Fibroblast of the aortic adventitia (primary cell): ENCODE results near the gene ZBTB20. TPM values are rescaled to one million over a fixed set of nuclear protein-coding genes. Genes with fewer than 3 reads are reported as not detected.
A peak's percentile ranks its signal among the peaks of the same experiment; 100 is the strongest.

ENCODE experiments used
- DNase-seq: peaks from one replicate; pipeline ENCODE4 v3.0.0-alpha.2; 2010; ENCODE audit warnings: low read depth
- H3K4me3 ChIP-seq: 2 replicates; pipeline ENCODE4 v1.5.1; 2011; ENCODE audit warnings: low read depth, mild to moderate bottlenecking, control low read depth, low read length, moderate library complexity
- CTCF ChIP-seq: IDR thresholded peaks from 2 replicates; pipeline ENCODE4 v1.5.1; 2011; ENCODE audit warnings: mild to moderate bottlenecking, low read length, control low read depth, inconsistent platforms; ENCODE audit not compliant: insufficient read depth
- total RNA-seq: library from RNA; depleted of rRNA; stranded (reverse); fragments of >200 nt; gene quantifications from 2 replicates; pipeline ENCODE4 v1.2.3, GENCODE V29; 2012; ENCODE audit warnings: low replicate concordance

The ZBTB20 gene
- total RNA-seq, 1 donor = 47.2 TPM

DNA sequence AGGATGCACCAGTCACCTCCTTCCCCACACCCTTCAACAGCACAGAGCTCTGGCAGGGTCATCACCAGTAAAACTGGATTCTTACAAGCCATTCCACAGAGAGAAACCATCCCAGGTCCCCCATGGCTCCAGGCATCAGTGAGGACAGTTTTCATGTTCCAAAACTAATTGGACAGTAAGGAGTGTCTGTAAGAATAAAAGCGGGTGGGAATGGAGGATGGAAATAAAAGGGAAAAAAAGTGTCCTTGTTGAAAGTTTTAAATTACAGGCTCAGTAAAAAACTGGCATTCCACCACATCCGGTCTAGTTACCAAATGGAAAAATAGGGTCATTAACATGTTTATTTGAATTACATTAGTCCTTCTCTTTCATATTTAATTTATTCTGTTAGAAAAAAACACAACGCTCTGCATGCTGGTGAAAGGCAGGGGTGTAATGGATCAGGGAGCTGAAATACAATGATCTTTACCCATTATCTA is 735.9 kb downstream of the ZBTB20 start:
- no peak overlapping the region for H3K4me3 ChIP-seq
- no peak for TF ChIP-seq CTCF
- peak; percentile 45 for DNase-seq

DNA sequence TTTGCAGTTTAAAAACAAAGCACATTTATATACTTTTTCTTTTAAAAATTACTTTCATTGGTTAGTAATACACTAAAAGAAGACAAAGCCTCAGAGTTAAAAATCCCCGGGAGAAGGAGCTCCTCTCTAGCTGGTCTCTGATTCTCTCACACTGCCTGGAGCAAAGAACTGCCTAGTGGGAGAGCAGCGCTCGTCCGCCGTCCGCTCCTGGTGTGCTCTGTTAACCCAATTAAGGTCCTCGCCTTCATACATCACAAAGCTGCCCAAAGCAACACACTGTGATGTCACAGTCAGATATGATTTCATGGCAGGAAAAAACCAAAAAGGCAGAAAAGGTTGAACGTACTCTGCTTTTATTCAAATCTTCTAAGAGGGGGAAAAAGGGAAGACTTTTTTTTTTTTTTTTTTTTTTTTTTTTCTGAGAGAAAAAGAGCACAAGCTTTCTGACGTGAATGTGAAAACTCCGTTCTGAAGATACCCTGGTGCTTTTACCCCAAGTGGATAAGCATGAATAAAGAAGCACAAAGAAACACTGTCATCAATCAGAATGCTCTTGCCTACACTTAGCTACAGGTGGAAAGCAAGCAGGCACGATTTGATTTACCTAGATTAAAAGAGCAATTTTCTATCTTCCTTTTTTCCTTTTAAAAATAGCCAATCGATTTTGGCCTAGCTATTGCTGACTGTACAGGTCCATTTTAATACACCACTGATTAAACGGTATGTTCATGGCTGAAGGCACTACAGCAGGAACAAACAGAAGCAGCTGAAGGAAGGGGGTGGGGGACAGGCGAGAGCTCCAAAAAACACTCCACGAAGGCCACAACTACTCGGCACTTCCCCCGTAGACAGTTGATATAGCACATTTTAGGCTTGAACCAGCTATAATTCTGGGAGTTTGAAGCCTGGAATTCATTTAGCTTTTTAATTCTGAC is 738.1 kb downstream of the ZBTB20 start:
- no peak for DNase-seq
- no peak overlapping the region for H3K4me3 ChIP-seq

GRCh38 chr3:114406922-114407321 is 740.2 kb downstream of the ZBTB20 start:
- no peak for TF ChIP-seq CTCF
- DNase-seq = no peak

More for the DNA sequence above, 738.1 kb downstream of the ZBTB20 start:
- TF ChIP-seq CTCF = no peak

DNA sequence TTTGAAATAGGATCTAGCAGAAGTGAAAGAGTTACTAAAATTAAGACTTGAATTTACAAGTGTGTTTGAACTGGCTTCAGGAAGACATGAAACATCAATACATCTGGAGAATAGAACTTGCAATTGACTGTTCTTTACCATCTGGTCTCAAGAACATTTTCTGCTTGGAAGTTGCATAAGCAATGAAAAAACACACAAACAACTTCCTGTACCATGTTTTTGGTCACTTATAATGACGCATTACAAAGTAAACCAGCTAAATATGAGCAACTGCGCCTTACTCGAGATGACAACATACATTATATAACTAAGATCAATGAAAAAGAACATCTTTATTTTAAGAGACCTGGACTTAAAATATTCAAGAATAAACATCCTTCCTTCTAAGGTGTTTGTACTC is 740.8 kb downstream of the ZBTB20 start:
- TF ChIP-seq CTCF = no peak
- no peak for DNase-seq
- no peak overlapping the region for H3K4me3 ChIP-seq

More at GRCh38 chr3:114406922-114407321, 740.2 kb downstream of the ZBTB20 start:
- no peak overlapping the region for H3K4me3 ChIP-seq

- H3K4me3 ChIP-seq = no peak overlapping the region
- TF ChIP-seq CTCF = no peak
- DNase-seq = no peak
Observed at GRCh38 chr3:114405202-114405990, 741.7 kb downstream of the ZBTB20 start.

GRCh38 chr3:114404590-114404989 is 742.5 kb downstream of the ZBTB20 start:
- DNase-seq = no peak

More at GRCh38 chr3:114404590-114404989, 742.5 kb downstream of the ZBTB20 start:
- no peak for TF ChIP-seq CTCF
- H3K4me3 ChIP-seq = no peak overlapping the region
